HG03103 (cell line): ENCODE data around the gene ACADM.
A peak's percentile ranks its signal among the peaks of the same experiment; 100 is the strongest.
"Not testable (repeated sequence)": the region's sequence is repeated elsewhere in the genome, so short reads cannot be mapped to it uniquely, and the experiment has no call there.

Experiments used
- ATAC-seq: cut with Tn5 transposase; IDR thresholded peaks from one replicate; pipeline ENCODE4 v1.9.1; 2021; ENCODE audit warnings: low read depth; ENCODE audit not compliant: unreplicated experiment

ACADM gene

GRCh38 chr1:75733661-75734060, 9.2 kb downstream of the ACADM start:
- no peak for ATAC-seq

GRCh38 chr1:75736016-75736415, 11.5 kb downstream of the ACADM start:
- ATAC-seq = no peak

GRCh38 chr1:75742047-75742625, 17.6 kb downstream of the ACADM start:
- ATAC-seq = no peak

- ATAC-seq = peak; percentile 72
Measured at GRCh38 chr1:75745276-75745675, 20.8 kb downstream of the ACADM start.

- not testable (repeated sequence) for ATAC-seq
Measured at GRCh38 chr1:75757210-75757609, 32.7 kb downstream of the ACADM start.

- ATAC-seq = not testable (repeated sequence)
Measured at GRCh38 chr1:75758543-75758942, 34.0 kb downstream of the ACADM start.

- no peak for ATAC-seq
Measured at GRCh38 chr1:75764057-75764655, 39.6 kb downstream of the ACADM start.

GRCh38 chr1:75765697-75766355, 41.3 kb downstream of the ACADM start:
- no peak for ATAC-seq

GRCh38 chr1:75768016-75768415, 43.5 kb downstream of the ACADM start:
- no peak for ATAC-seq

GRCh38 chr1:75770761-75771160, 46.3 kb downstream of the ACADM start:
- ATAC-seq = no peak

GRCh38 chr1:75771978-75772377, 47.5 kb downstream of the ACADM start:
- ATAC-seq = no peak

GRCh38 chr1:75777812-75778211, 53.3 kb downstream of the ACADM start:
- ATAC-seq = not testable (repeated sequence)

- not testable (repeated sequence) for ATAC-seq
Measured at GRCh38 chr1:75778694-75779093, 54.2 kb downstream of the ACADM start.

- not testable (repeated sequence) for ATAC-seq
Measured at GRCh38 chr1:75780183-75780582, 55.7 kb downstream of the ACADM start.

- ATAC-seq = not testable (repeated sequence)
Measured at GRCh38 chr1:75783920-75784319, 59.4 kb downstream of the ACADM start.

GRCh38 chr1:75785320-75785982, 60.9 kb downstream of the ACADM start:
- ATAC-seq = peak; percentile 18

GRCh38 chr1:75785983-75786853, 61.7 kb downstream of the ACADM start, which contains the start of gene RABGGTB:
Gene RABGGTB (plus strand): TSS chr1:75786256. CDS start chr1:75786272, 16 bp downstream.
- peak; percentile 76 for ATAC-seq

GRCh38 chr1:75786901-75787493, 62.5 kb downstream of the ACADM start:
- no peak for ATAC-seq

- ATAC-seq = no peak
Measured at GRCh38 chr1:75787524-75787923, 63.0 kb downstream of the ACADM start.

GRCh38 chr1:75789988-75790387, 65.5 kb downstream of the ACADM start:
- no peak for ATAC-seq
